Hematopoietic multipotent progenitor cell treated with erythropoietin and hydrocortisone succinate and interleukin-3 and kit ligand, for 4 days (in vitro differentiated cells): ENCODE data around the gene POC1B.

Source experiments
- DNase-seq: peaks from one replicate; pipeline ENCODE4 v3.0.0-alpha.2; 2015

Gene POC1B

DNA sequence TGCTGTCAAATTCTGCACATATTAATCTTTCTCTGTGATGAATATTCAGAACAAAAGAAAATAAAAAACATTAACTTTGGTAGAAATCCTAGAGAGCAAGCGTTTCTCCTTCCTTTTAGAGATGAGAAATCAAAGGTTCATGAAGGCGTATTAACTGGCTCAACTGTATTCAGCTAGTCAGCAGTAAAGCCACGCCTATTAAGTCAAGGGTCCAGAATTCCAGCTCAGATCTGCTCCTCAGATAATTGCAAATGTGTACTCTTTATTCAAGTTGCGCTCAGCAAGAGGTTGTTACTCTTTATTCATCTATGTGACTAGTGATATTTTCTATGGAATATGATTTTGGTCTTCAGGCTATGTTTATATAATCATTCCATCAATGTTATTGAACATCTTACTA, 13.1 kb upstream of the POC1B start:
- DNase-seq: no peak

DNA sequence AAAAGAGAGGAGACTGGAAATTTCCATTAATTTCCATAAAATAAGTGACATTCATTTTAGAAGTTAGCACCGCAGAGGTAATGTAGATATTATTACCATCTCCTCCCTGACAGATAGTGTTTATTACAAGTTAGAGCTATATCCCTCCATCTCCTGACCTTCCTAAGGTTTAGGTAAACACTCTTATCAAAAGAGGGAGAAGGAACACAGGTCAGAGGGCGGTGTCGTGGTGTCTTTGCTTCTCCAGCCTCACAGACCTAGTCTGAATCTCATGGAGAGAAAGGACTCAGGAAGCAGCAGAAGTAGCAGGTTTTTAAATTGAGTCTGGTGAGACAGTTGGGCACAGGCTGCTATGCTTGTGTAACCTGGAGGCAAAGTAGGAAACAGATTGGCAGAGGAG, 11.5 kb upstream of the POC1B start:
- no peak for DNase-seq

DNA sequence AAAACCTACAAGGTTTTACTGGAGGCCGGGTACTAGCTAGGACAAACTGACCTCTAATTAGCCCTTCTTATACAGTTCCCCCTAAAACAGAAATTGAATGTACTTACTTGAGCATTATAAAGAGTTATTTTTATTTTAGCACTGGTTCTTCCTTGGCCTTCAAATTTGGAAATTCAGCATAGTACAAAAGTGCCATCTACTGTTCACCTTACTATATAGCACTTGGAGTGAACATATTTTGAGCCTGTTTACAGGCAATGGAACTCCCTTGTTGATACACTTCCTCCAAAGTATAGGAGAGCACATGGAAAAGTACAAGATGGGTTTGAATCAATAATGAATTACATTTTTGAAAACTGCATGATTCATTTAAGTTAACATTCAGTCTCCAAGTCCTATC, 3.9 kb upstream of the POC1B start:
- DNase-seq: peak; percentile 78

DNA sequence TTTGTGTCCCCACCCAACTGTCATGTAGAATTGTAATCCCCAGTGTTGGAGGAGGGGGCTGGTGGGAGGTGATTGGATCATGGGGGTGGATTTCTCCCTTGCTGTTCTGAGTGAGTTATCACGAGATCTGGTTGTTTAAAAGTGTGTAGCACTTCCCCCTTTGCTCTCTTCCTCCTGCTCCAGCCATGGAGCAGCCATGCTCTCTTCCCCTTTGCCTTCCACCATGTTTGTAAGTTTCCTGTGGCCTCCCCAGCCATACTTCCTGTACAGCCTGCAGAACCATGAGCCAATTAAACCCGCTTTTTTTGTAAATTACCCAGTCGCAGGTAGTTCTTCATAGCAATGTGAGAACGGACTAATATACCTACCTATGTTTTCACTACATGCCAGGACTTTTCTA, 2.6 kb upstream of the POC1B start:
- DNase-seq: peak; percentile 42

DNA sequence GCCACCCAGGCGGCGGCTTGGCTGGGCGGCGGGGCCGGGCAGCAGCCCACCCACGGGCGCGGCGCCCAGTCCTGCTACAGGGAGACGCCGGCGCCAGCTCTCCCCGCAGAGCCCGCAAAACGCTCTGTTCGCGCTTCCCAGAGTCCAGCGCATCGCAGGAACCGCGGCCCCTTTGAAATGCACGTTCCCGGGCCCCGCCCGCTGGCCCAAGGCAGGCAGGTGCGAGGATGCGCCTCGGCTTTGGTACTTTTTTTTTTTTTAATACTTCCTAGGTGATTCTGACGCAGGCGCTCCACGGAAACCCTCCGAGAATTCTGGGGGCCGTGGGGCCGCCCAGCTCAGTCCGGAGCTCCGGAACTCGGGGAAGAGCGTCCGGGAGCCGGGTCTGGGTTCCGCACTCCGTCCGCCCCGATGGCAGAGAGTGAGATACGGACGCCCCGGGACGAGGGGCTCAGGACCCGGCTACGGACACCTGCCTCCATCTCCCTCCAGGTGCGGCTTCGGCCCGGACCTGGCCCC, 483 bp downstream of the POC1B start:
- peak; percentile 61 for DNase-seq

DNA sequence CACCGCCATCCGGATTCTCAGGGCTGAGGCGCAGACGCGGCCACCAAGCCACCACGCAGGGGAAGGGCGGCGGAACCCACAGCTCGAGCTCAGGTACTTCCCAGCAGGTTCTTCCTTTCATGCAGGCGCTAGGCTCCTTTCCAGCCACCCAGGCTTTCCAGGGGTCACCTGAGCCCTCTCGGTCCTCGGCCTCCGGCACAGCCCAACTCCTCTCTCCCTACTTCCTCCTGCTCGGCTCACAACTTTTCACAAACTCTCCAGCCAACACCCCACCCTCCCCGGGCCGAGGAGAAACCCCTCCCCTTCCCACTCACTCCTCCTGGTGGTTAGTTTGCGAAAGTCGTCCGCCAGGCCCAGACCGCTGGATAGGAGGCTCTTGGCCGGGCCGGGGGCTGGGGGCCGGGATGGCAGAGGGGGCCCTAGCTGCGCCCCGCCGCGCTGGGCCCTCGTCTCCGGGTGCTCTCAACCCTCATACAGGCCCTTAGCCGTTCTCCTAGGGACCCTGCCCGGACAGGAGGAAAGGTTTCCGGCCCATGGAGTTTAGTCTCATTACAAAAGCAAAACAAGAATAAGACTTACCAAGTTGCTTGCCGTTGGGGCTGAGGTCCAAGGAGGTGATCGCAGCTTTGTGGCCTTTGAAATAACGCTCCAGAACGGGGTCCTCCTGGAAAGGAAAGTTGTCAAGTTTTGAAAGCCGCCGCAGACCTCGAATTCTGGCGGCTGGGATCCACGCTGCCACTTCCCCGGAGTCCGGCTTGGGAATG, 1.1 kb downstream of the POC1B start, which contains the start of gene GALNT4:
TSS of gene GALNT4 (minus strand) at position 256 of the 764 bp plus-strand sequence. CDS start at position 9, 247 bp downstream.
- peak; percentile 96 for DNase-seq

DNA sequence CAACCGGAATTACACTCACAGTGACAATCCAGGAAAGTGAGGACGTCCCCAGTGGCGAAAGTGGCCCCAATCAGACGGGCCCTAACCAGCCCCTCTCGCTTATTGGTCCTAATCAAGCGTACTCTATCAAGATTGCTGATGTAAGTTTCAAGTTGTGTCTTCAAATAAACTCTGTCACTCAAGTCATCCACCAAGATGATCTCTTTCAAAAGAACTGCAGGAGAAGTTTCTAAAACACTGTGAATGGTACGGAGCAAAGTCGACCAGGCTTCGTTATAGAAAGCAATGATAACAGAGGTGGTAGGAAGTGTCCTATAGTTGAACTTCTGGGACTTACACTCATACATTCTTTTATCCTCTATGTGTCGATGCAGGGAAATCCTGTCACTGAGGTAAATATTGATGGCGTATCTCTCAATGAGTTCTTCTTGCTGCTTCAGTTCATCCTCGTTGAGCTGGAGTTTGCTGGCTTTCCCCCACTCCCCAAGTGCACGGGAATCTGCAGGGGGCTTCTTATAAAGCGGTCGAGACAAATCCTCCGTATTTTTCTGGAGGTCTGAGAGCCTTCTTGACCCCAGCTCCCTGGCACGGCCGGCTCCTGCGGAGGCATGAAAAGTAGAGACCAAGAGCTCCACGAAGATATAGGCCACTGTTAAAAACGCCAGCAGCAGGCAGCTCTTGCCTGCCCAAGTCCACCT, 1.9 kb downstream of the POC1B start:
- no peak for DNase-seq

DNA sequence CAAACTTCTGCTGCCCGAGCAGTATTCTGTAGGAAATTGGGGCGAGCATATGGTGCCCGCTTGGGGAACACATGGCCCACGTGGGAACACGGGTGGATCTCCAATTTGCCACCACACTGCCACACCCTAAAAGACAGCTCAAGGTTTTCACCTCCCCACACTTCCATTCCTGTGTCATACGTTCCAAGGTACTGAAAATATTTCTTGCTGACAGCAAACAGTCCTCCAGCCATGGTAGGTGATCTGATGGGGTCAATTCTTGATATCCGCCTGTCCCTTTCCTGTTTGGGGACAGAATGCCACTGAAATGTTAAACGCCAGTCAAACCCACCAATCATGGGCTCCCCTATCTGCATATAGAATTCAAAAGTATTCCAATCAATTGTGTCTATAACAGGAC, 2.5 kb downstream of the POC1B start:
- no peak for DNase-seq

DNA sequence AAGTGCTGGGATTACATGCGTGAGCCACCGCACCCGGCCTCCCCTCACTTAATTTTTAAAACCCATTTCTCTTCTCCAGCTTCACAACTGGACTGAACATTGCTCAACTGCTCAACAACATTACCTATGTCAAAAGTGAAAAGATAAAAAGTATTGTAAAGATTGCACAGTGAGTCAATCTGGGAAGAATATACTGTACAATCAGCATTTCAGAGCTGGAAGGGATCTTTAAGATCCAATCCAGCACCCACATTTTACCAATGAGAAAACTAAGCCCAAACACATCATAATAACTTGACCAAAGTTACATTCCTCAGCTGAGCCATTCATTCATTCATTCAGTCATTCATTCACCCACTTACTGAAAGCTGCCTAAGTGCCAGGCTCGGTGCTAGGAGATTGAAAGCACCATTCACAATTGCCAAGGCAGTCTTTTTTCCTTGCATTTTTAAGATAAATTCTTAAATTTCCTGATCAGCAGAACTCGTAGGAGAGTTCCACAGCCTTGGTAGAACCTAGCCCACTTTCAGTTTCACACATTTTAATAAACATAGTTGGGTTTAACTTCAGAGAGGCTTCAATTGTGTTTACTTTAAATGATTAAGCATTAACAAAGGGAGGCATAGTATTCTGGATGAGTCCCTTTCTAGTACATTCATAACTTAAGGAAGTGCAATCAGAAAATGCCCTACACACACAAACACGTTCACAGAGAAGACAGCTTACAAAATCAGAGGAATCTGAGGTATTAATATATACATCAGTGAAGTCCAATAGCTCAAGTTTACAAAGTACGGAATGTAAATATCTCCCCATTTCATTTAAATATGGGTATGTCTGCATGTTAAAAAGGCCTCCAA, 4.3 kb downstream of the POC1B start:
- DNase-seq: no peak

DNA sequence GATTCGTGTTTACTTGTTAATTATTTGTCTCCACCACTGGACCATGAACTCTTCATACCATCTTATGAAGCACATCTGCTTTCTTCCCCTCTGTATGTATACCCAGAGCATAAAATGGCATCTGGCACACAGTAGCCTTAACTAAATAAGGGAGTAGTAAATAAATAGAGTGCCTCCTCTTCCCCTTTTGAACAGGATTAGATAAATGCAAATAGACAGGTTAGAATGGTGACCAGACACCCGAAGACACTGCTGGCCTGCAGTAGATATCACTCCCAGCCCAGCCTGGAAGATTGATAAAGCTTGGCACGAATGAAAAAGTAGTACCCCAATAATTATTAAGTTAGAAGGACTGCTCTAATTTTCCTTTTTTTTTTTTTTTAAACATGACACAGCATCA, 8.1 kb downstream of the POC1B start:
- DNase-seq: peak; percentile 62

DNA sequence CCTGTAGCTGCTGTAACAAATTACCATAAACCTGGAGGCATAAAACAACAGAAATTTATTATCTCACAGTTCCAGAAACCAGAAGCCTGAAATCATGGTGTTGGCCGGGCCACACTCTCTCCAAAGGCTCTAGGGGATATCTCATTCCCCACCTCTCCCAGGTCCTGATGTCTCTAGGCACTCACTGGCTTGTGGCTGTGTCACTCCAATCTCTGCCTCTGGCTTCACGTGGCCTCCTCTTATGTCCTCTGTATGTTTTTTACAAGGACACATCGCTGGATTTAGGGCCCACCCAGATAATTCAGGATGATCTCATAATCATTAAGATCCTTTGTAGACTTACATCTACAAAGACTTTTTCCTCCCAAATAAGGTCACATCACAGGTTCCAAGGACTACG, 9.2 kb downstream of the POC1B start:
- no peak for DNase-seq

DNA sequence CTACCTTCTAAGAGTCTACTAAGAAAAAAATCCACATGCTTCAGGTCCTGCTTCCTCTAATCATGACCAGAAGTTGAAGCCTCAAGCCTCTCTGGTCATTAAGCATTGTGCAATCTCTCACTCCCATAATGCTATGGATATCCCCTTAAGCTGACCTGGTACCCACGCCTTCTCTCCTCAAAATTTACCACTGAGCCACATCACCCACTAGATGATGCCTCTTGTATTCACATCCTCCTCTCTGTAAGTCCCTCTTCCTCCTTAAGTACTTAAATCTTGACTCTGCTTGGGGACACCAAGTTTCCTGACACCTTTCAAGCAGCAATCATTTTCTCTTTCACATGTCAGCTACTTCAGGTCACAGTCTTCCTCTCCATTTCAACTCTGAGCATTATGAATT, 11.1 kb downstream of the POC1B start:
- no peak for DNase-seq

DNA sequence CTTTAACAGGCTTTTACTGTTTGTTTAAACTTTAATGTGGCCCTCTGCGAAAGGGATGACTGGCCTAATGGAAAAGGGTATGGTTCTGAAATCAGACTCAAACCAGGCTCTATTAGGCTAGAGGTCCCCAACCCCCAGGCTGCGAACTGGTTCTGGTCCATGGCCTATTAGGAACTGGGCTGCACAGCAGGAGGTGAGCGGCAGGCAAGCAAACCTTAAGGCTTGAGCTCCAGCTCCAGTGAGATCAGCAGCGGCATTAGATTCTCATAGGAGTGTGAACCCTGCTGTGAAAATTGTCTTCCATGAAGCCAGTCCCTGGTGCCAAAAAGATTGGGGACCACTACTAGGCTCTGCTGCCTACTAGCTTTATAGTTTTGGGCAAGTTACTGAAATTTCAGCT, 12.3 kb downstream of the POC1B start:
- DNase-seq: no peak

DNA sequence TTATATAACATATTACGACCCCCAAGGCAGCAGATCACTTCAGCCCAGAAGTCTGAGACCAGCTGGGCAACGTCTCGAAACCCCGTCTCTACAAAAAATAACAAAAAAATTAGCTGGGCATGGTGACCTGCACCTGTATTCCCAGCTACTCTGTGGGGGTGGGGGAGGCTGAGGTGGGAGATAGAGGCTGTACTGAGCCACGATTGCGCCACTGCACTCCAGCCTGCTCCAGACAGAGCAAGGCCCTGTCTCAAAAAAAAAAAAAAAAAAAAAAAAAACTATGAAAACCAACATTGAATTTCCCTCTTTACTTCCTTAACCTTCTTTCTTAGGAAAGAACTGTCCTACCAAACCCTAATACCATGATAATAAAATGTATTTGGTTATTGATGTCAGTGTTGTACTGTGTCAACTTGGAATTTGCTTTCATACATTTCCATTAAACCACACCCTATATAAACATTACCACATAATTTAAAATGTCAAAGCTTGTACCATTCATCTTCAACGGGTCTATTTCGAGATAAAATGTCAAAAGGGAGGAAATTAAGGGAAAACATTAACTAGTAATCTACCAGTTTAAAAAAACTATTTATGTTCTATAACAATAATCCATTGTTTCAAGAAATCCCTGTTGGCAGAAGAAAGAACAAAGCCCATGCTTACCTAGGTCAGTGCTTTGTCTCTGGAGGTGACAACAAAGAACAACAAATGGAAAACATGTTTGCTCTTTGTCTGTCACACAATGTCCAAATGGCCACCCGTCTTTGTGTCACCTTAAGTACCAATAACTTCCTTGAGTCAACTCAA, 18.6 kb downstream of the POC1B start:
- no peak for DNase-seq

DNA sequence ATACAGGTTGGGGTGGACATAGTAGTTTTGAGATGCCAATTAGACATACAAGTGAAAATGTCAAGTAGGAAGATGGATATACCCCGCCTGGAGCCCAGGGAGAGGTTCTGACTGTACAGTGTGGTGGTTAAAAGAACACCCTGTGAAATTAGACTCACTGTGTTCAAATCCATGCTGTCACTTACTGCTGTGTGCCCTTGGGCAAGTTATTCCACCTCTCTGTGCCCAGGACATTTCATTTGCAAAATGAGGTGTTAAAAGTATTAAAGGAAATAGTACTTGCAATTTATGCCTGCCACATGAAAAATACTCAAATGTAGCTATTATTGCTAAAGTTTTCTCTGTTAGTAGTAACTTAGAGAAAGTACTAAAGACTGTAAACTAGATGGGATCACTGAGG, 19.8 kb downstream of the POC1B start:
- no peak for DNase-seq

DNA sequence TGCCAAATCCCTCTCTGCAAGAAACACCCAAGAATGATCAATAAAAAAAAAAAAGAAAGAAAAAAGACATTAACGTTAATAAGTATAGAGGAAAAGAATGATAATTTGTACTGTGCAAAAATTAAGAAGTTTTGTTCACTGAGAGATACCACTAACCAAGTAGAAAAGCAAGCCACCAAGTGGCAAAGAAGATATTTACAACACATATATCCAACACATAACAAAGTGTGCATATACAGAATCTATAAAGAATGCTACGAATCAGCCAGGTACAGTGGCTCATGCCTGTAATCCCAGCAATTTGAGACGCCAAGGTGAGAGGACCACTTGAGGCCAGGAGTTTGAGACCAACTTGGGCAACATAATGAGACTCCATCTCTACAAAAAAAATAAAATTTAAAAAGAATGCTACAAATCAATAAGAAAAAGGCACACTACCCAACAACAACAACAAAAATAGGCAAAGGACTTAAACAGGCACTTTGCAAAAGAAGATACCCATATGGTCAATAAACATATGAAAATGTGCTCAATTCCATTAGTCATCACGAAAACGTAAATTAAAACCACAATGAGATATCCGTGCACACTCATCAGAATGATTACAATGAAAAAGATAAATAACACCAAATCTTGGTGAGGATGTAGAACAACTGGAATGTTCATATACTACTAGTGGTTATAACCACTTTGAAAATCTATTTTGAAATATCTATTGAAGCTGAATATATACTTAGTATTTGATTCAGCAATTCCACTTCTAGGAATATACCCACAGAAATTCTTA, 21.1 kb downstream of the POC1B start:
- peak; percentile 10 for DNase-seq

DNA sequence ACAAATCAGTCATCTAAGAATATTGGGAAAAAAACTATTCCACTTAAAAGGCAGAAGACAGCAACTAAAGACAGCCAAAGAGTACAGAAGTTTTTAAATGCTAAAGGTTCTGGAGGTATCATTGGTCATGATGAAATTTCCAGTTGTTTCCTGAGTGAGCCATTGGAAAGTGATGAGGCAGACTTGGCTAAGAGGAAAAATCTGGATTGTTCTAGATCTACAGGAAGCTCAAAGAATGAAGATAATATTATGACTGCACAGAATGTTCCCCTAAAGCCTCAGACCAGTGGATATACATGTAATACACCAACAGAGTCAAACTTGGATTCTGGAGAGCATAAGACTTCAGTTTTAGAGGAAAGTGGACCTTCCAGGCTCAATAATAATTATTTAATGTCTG, 24.1 kb downstream of the POC1B start:
- no peak for DNase-seq

DNA sequence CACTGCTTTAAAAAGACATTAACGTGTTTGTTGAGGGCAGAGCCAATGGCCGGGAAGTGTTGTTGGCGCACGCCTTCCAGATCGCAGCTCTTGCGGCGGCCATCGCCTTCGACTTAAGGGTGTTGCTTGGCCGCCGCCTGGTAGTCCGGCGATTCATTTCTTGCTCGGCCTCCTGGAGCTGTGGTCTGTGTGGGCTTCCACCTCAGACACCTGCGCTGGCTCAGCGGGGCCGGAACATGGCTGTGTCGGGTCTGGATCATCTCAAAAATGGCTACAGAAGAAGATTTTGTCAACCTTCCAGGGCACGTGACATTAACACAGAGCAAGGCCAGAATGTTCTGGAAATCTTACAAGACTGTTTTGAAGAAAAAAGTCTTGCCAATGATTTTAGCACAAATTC, 26.0 kb downstream of the POC1B start:
- no peak for DNase-seq

DNA sequence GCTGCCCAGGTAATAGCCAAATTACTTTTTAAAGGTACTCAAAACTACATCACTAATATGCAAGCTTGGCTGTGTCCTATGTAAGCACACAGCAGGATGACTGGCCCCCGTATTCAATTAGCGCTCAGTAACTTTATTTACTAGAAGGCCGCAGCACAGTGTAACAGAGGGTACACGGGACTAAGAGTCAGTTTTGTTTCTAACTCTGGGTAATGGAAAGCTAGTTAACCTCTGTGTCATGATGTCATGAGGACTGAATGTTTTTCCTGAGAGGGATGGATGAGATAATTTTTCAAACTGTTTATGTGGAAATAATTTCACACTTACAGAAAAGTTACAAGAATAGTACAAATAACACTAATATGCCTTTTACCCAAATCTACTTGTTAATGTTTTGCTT, 28.4 kb downstream of the POC1B start:
- no peak for DNase-seq

DNA sequence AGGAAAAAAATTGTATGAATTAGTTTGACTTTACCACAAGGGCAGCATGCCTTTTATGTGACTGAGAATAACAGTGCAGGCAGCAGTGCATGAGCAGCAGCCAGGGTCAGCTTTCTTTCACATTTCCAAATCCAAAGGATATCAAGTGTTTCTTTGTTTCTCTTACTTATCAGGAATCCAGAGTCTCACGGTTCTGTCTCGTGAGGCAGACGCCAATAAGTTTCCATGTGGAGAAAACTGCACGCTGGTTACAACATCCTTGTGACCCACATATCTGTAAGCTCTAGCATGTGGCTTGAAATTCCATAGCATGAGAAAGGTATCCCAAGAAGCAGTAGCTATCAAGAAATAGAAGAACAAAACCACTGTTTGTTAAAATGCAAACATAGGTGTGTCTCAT, 28.8 kb downstream of the POC1B start:
- DNase-seq: no peak

DNA sequence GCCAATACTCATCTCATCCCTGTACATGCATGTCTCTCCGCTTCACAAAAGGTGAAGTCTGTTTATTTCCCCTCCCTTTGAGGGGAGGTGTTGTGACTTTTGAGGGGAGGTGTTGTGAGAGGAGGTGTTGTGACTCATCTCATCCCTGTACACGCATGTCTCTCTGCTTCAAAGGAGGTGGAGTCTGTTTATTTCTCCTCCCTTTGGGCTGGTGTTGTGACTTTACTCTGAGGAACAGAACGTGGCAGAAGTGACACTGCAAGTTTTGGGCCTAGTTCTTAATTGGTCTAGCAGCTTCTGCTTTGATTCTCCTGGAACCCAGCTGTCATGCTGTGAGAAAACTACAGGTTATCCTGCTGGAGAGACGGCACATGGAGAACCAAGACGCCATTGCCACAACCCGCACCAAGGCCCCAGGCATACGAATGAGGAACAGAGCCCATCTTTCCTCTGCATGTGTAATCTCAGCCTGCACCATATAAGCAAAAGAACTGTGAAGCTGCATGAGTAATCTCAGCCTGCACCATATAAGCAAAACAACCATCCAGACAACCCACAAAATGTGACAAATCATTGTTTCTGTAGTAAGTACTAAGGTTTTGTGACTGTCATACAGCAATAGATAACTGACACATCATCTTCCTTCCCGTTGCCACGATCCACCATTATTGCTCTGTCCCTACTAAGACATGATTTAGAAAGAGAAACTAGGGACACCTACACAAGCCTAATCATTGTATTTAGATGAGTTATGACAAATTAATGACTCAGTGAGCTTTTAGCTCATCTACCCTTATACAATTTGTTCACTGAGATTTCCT, 31.2 kb downstream of the POC1B start:
- no peak for DNase-seq
